ENCODE measurements around the gene ACKR2. TPM values are rescaled to one million over a fixed set of nuclear protein-coding genes. Genes with fewer than 3 reads are reported as not detected.
A peak's percentile ranks its signal among the peaks of the same experiment; 100 is the strongest.

Gene ACKR2
- total RNA-seq, 2 donors from 2014 or later = 0.77 to 1.3 TPM

DNA sequence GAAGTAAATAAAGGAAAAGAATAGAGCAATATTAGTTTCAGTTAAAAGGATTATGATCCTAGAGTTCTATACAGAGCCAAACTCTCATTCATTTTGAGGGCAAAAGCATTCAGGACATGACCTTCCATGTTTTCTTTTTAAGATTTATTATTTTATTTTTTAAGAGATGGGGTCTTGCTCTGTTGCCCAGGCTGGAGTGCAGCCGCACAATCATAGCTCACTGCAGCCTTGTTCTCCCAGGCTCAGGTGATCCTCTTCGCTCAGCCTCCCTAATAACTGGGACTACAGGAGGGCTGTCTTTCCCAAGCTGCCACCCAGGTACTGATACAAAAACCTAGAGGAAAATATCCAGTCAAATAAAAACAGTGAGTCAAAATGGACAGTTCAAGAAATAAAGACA lies 22.6 kb upstream of the ACKR2 start:
- Mint-ChIP-seq H3K4me3 (no peak overlapping the region), H3K27me3 (no peaks in the 10 kb centered on the region), H3K36me3 (ENCODE audit: low read depth) (peaks cover 80% of the 10 kb centered on the region), H3K4me1 (peaks cover 6% of the 10 kb centered on the region), H3K27ac (peak overlapping the region; percentile 61), H3K9me3 (no peaks in the 10 kb centered on the region)
- ATAC-seq (replicated peaks) = no peak

DNA sequence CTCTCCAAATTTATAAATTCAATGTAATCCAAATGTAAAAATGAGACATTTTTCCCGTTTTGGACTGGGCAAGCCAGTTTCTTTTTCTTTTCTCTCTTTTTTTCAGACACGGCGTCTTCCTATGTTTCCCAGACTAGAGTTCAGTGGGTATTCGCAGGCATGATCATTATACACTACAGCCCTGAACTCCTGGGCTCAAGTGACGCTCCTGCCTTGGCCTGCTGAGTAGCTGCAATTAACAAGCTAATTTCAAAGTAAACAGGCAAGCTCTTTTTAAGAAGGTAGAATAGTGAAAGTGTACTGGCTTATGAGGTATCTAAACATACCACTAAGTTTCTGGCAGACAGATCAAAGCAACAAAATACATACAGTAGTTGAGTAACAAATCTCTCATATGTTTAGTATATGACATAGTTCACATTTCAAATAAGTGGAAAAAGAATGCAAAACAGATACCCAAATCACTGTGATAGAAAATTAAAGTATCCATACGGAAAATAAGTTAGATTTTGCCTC lies 18.5 kb upstream of the ACKR2 start:
- no peak for ATAC-seq (replicated peaks)
- H3K27ac Mint-ChIP-seq = peak overlapping the region; percentile 3
- peaks cover 60% of the 10 kb centered on the region for H3K36me3 Mint-ChIP-seq (ENCODE audit: low read depth)
- H3K4me3 Mint-ChIP-seq = no peak overlapping the region
- H3K9me3 Mint-ChIP-seq = no peaks in the 10 kb centered on the region
- peaks cover 6% of the 10 kb centered on the region for H3K4me1 Mint-ChIP-seq
- H3K27me3 Mint-ChIP-seq = no peaks in the 10 kb centered on the region

DNA sequence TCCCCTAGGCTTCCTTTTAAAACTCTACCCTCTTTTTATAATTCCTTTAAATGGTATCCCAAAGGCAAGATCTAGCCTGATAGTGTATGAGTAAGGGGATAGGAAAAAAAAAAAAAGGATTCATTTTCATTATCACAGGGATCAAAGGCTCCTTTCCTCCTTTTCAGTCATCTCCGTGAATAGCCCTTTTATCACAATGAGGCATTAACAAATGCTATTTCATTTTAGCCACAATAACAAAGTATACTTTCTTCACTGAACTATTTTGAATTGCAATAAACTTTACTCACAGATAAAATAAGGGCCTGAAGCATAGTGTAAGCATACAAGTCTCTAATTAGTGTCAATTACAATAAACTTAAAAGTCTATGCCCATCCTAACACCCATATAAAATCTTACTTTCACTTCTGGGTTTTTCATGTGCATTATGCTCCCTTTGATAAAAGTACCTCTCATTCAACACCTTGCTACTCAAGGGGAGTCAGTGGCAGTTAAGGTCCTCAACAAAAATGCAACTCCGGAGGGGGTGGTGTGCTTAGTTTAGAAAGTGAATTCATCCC lies 13.5 kb upstream of the ACKR2 start:
- H3K27me3 Mint-ChIP-seq = no peaks in the 10 kb centered on the region
- H3K27ac Mint-ChIP-seq = no peak overlapping the region
- no peaks in the 10 kb centered on the region for H3K9me3 Mint-ChIP-seq
- peaks cover 32% of the 10 kb centered on the region for H3K36me3 Mint-ChIP-seq (ENCODE audit: low read depth)
- H3K4me3 Mint-ChIP-seq = no peak overlapping the region
- no peak for ATAC-seq (replicated peaks)
- H3K4me1 Mint-ChIP-seq = peaks cover 10% of the 10 kb centered on the region

DNA sequence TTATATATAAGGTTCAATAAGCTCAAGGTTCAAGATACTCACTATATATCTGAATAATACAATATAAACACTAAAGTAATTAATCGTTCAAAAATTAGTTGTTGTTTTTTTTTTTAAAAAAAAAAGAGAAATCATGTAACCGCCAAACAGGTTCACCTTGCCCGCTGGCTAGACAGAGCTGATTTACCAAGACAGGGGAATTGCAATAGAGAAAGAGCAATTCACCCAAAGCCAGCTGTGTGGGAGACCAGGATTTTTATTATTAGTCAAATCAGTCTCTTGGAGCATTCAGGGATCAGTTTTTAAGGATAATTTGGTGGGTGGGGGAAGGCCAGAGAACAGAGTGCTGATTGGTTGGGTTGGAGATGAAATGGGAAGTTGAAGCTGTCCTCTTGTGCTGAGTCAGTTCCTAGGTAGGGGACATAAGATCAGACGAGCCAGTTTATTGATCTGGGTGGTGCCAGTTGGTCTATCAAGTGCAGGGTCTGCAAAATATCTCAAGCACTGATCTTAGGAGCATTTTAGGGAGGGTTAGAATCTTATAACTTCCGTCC lies 12.8 kb upstream of the ACKR2 start:
- no peak for ATAC-seq (replicated peaks)
- H3K9me3 Mint-ChIP-seq = no peaks in the 10 kb centered on the region
- no peak overlapping the region for H3K4me3 Mint-ChIP-seq
- no peaks in the 10 kb centered on the region for H3K27me3 Mint-ChIP-seq
- H3K4me1 Mint-ChIP-seq = peaks cover 12% of the 10 kb centered on the region
- H3K27ac Mint-ChIP-seq = no peak overlapping the region
- peaks cover 32% of the 10 kb centered on the region for H3K36me3 Mint-ChIP-seq (ENCODE audit: low read depth)

DNA sequence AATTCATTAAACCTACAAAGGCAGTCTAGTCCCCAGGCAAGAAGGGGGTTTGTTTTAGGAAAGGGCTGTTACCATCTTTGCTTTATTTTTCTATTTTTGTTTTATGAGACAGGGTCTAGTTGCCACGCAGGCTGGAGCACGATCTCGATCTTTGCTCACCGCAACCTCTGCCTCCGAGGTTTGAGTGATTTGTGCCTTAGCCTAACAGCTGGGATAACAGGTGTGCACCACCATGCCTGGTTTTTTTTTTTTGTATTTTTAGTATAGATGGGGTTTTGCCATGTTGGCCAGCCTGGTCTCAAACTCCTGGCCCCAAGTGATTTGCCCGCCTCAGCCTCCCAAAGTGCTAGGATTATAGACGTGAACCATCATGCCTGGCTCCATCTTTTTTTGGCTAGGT lies 9.9 kb upstream of the ACKR2 start:
- Mint-ChIP-seq H3K36me3 (ENCODE audit: low read depth) (peaks cover 23% of the 10 kb centered on the region), H3K9me3 (no peaks in the 10 kb centered on the region), H3K27me3 (no peaks in the 10 kb centered on the region), H3K4me1 (peaks cover 20% of the 10 kb centered on the region), H3K27ac (no peak overlapping the region), H3K4me3 (no peak overlapping the region)
- ATAC-seq (replicated peaks) = no peak

DNA sequence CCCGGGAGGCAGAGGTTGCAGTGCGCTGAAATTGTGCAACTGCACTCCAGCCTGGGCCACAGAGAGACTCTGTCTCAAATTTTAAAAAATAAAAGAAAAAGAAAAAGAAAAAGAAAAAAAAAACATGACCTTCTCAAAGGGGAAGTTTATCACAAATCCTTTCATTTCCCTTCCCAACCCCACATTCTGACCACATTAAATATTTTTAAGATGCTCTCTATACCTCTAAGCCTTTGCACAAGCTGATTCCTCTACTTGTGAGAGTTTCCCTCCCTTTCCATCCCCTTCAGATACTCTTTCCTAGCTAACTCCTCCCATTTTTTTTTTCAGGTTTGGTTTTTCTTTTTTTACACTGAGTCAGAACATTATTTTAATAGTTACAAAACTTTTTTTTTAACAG lies 9.0 kb upstream of the ACKR2 start:
- H3K36me3 Mint-ChIP-seq (ENCODE audit: low read depth) = peaks cover 25% of the 10 kb centered on the region
- H3K27ac Mint-ChIP-seq = no peak overlapping the region
- H3K4me3 Mint-ChIP-seq = no peak overlapping the region
- H3K9me3 Mint-ChIP-seq = no peaks in the 10 kb centered on the region
- peaks cover 20% of the 10 kb centered on the region for H3K4me1 Mint-ChIP-seq
- no peak for ATAC-seq (replicated peaks)
- H3K27me3 Mint-ChIP-seq = no peaks in the 10 kb centered on the region

DNA sequence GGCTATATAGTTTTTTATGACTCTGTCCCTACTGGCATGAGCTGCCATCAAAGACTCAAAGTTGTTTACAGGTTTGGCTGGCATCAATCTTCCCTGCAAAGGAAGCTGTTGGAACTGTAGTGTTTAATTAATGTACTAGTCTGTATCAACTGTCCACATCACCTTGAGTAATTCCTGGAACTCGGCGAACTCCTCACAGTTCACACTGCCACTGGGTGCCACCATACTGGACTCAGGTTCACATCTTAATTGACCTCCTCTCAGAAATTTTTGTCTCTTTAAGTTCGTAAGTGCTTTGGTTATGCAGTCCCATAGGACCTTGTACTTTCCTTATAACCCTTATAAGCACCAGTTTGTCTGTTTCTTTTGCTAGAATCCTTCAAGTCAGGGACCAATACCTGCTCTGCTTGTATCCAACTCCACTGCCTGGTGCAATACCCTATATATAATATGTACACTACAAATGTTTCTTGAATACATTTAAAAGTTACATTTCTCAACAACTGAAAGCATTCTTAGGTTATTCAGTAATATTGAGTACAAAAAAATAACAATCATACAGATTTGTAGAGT lies 8.1 kb upstream of the ACKR2 start:
- peaks cover 3% of the 10 kb centered on the region for H3K27me3 Mint-ChIP-seq
- no peak overlapping the region for H3K27ac Mint-ChIP-seq
- no peak for ATAC-seq (replicated peaks)
- H3K9me3 Mint-ChIP-seq = no peaks in the 10 kb centered on the region
- H3K4me3 Mint-ChIP-seq = no peak overlapping the region
- peaks cover 20% of the 10 kb centered on the region for H3K4me1 Mint-ChIP-seq
- H3K36me3 Mint-ChIP-seq (ENCODE audit: low read depth) = peaks cover 25% of the 10 kb centered on the region

DNA sequence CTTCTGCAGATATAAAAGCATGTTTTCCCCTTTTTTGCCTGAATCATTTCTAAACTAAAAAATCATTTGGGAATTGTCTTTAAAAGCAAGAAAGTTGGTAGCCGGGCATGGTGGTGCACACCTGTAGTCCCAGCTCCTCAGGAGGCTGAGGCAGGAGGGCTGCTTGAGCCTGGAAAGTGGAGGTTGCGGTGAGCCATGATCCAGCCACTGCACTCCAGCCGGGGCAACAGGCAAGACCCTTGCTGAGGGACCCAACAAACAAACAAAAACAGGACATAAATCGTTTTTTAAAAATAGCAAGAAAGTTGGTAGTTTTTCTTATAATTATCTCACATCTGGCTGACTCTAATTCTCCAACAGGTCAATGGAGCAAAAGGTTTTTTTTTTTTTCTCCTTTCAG lies 7.5 kb upstream of the ACKR2 start:
- H3K36me3 Mint-ChIP-seq (ENCODE audit: low read depth) = peaks cover 25% of the 10 kb centered on the region
- H3K4me3 Mint-ChIP-seq = no peak overlapping the region
- H3K27me3 Mint-ChIP-seq = peaks cover 3% of the 10 kb centered on the region
- H3K4me1 Mint-ChIP-seq = peaks cover 20% of the 10 kb centered on the region
- H3K27ac Mint-ChIP-seq = no peak overlapping the region
- no peaks in the 10 kb centered on the region for H3K9me3 Mint-ChIP-seq
- ATAC-seq (replicated peaks) = no peak

DNA sequence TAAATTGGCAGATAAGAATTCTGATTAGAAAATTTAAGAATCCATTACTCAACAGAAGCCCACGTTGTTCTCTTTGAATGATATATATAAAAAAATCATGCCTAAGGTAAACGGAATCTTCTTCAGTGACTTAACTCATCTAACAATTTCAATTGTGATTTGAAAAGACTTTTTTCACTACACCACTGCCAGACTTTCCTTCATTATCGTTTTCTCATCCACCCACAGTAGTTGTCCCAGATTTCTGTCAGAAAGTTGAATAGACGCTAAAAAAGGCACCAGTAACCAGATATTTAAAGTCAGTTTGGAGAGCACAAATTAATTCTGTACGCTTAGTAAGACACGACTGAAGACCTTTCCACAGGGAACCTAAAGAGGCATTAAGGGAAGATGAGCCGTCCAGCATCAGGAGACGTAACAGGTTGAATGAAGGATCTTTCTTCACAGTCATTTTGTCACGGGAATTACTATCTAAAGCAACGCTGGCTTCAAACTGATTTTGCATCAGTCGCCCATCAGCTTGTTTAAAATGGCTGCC lies 6.3 kb upstream of the ACKR2 start:
- Mint-ChIP-seq H3K4me1 (peaks cover 20% of the 10 kb centered on the region), H3K27ac (peak overlapping the region; percentile 98), H3K36me3 (ENCODE audit: low read depth) (peaks cover 25% of the 10 kb centered on the region), H3K27me3 (peaks cover 3% of the 10 kb centered on the region), H3K9me3 (no peaks in the 10 kb centered on the region), H3K4me3 (peak overlapping the region; percentile 98)
- ATAC-seq (replicated peaks) = no peak

DNA sequence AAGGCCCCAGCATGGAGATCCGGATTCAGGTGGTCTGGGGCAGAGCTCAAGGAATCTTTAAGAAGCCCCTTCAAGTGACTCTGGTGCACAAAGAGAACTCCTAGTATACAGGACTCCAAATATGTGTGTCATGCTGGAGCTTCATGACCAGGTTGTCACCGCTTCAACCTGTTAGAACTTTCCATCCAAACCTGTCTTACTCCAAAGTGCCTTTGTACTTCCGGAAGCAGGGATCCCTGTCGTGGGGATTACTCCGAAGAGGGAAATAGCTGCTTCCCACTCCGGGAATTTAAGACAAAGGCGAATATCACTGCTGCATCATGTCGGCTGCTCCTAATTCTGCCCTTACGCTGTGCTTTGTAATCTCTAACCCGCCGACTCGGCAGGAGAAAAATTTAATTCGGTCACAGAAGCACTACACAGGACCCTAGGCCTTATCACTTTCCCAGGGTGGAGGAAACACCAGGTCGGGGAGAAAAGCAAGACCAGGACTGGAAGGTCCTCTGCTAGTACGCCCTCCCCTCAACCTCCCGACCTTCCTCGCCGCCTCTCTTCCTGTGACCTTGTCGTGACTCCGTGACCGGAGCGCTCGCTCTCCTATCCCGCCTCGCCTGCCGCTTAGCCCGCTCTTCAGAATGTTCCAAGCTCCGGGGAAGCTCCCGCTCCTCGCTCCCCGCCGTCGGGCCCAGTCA lies 5.7 kb upstream of the ACKR2 start:
- Mint-ChIP-seq H3K9me3 (no peaks in the 10 kb centered on the region), H3K36me3 (ENCODE audit: low read depth) (peaks cover 25% of the 10 kb centered on the region), H3K27ac (peak overlapping the region; percentile 98), H3K4me1 (peaks cover 20% of the 10 kb centered on the region), H3K4me3 (peak overlapping the region; percentile 98), H3K27me3 (peaks cover 3% of the 10 kb centered on the region)
- peak; percentile 41 for ATAC-seq (replicated peaks)

DNA sequence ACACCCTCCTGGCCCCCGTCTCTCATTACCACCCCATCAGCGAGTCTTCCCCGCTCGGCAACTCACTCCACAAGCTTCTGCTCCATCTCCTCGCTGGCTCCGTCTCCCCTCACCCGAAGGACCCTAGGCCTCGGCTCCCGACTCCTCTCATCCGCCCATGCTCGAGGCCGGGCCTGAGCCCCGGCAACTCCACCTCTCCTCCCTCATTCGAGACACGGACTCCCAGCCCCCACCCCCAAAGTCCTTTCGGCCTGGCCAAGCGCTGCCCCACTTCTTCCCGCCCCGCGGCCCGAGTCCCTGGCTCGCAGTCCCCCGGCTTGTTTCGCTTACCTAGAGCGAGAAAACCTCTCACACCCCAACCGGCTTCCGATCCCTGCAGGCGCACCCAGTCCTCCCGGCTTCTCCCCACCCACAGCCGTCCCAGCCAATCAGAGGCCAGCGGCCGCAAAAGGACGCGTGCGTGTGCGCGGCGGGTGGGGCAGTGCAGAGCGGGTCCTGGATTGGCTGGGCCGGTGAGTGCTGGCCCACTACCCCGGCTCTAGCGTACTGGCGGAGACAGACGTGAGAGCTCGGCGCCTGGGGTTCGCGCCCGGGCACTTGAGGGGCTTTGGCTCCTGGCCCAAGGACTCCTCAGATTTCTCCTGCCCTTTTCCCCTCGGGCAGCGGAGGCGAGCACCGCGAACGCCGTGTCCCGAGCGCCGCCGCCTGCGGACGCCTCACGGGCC lies 5.0 kb upstream of the ACKR2 start, which contains the start of gene HIGD1A:
Gene HIGD1A, minus strand, starts transcription at position 385 of the 725 bp plus-strand sequence. CDS start 10,237 bp downstream, outside the sequence.
- peaks cover 20% of the 10 kb centered on the region for H3K4me1 Mint-ChIP-seq
- H3K4me3 Mint-ChIP-seq = peak within 1 kb of the TSS; percentile 98
- no peaks in the 10 kb centered on the region for H3K9me3 Mint-ChIP-seq
- ATAC-seq (replicated peaks) = peak; percentile 100
- H3K27ac Mint-ChIP-seq = peak within 1 kb of the TSS; percentile 98
- H3K27me3 Mint-ChIP-seq = peaks cover 3% of the 10 kb centered on the region
- peaks cover 25% of the 10 kb centered on the region for H3K36me3 Mint-ChIP-seq (ENCODE audit: low read depth)

DNA sequence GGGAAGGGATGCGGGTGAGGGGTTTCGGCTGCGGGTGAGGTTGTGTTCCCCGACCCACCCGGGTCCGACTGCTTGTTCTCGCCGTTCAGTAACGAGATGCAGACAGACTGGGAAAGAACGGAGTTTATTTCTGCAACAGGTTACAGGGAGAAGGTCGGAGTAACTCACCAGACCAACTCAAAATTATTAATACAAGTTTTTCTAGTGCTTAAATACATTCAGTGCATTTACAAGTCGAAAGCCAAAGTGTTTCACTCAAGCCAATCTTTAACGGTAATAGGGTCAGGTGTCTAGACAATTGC lies 4.5 kb upstream of the ACKR2 start:
- H3K4me3 Mint-ChIP-seq = peak overlapping the region; percentile 98
- no peak for ATAC-seq (replicated peaks)
- H3K27ac Mint-ChIP-seq = peak overlapping the region; percentile 98
- H3K27me3 Mint-ChIP-seq = peaks cover 3% of the 10 kb centered on the region
- H3K4me1 Mint-ChIP-seq = peaks cover 20% of the 10 kb centered on the region
- peaks cover 25% of the 10 kb centered on the region for H3K36me3 Mint-ChIP-seq (ENCODE audit: low read depth)
- H3K9me3 Mint-ChIP-seq = no peaks in the 10 kb centered on the region

DNA sequence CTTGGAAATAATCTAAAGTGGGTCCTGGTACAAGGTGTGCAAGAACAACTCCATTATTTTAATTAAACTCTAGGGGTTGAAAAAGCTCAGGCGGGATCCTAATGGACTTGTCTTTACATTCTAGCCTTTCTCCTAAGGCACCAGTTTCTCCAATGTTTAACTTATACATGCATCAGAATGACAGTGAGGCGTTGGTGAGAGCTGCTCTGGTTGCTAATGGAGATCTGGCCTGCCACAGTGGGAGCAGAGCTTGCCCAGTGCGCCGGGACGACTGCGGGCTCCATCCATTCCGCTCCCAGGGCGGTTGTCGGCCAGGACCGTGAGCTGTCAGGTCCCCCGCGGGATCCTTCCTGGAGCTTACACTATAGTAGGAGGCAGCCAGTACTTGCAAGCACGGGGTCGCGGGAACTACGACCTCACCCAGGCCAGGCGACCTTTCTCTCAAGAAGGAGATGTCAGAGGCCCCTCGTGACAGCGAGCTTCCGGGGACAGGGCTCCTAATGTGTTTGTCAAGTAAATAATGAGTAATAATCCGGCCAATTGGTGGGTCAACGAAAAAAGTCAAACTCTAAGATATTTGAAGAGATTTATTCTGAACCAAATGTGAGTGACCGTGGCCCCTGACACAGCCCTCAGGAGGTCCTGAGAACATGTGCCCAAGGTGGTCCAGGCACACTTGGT lies 4.0 kb upstream of the ACKR2 start:
- peak overlapping the region; percentile 98 for H3K27ac Mint-ChIP-seq
- peaks cover 3% of the 10 kb centered on the region for H3K27me3 Mint-ChIP-seq

DNA sequence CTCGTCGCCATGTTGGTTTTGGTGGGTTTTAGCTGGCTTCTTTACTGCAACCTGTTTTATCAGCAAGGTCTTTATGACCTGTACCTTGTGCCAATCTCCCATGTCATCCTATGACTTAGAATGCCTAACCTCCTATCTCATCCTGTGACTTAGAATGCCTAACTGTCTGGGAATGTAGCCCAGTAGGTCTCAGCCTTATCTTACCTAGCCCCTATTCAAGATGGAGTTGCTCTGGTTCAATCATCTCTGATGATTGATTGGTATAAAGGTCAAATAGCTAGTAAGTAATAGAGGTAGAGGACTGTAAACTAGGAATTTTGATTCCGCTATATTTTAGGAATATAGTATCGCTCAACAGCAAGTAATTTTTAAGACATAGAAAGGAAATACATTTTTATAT lies 1.3 kb upstream of the ACKR2 start:
- H3K4me3 Mint-ChIP-seq = no peak overlapping the region
- peaks cover 3% of the 10 kb centered on the region for H3K27me3 Mint-ChIP-seq
- no peaks in the 10 kb centered on the region for H3K9me3 Mint-ChIP-seq
- no peak overlapping the region for H3K27ac Mint-ChIP-seq
- H3K36me3 Mint-ChIP-seq (ENCODE audit: low read depth) = peaks cover 11% of the 10 kb centered on the region
- H3K4me1 Mint-ChIP-seq = peaks cover 3% of the 10 kb centered on the region
- ATAC-seq (replicated peaks) = no peak

More for the DNA sequence above, 4.0 kb upstream of the ACKR2 start:
- Mint-ChIP-seq H3K4me1 (peaks cover 18% of the 10 kb centered on the region), H3K4me3 (peak overlapping the region; percentile 98), H3K36me3 (ENCODE audit: low read depth) (peaks cover 23% of the 10 kb centered on the region), H3K9me3 (no peaks in the 10 kb centered on the region)
- ATAC-seq (replicated peaks) = no peak

All from activated T-helper 17 cell treated with anti-CD3 and anti-CD28 coated beads, Interleukin-2, amount 50 U/mL, for 72 hours (primary cell).